Testis (tissue), 3 donors: ENCODE measurements around the gene GLDC. TPM values are rescaled to one million over a fixed set of nuclear protein-coding genes. Genes with fewer than 3 reads are reported as not detected.
"Not testable (repeated sequence)": the region's sequence is repeated elsewhere in the genome, so short reads cannot be mapped to it uniquely, and the experiment has no call there.

ENCODE experiments used
- DNase-seq: peaks from one replicate; pipeline ENCODE4 v3.0.0-alpha.2; 2019
- H3K27ac ChIP-seq, 2 donors: fragments of 200-600 bp; sonication (generic); one replicate each; pipeline ENCODE4 v1.5.1; 2019
- H3K27me3 ChIP-seq: fragments of 200-600 bp; sonication (generic); one replicate; pipeline ENCODE4 v1.5.1; 2019
- H3K36me3 ChIP-seq: fragments of 200-600 bp; sonication (generic); one replicate; pipeline ENCODE4 v1.5.1; 2017; ENCODE audit warnings: low read depth; ENCODE audit errors: missing control alignments
- H3K4me1 ChIP-seq: fragments of 200-600 bp; sonication (generic); one replicate; pipeline ENCODE4 v1.5.1; 2019
- H3K4me3 ChIP-seq, 2 donors: fragments of 200-600 bp; sonication (generic); one replicate each; pipeline ENCODE4 v1.5.1; 2017 to 2019
- H3K9me3 ChIP-seq: fragments of 200-600 bp; sonication (generic); one replicate; pipeline ENCODE4 v1.5.1; 2017
- POLR2A ChIP-seq: fragments of 450-650 bp; IDR thresholded peaks from one replicate; pipeline ENCODE4 v1.6.1; 2017; ENCODE audit warnings: antibody characterized with exemption, mild to moderate bottlenecking, moderate library complexity
- WGBS, 2 donors: methylation state at CpG; one replicate each; pipeline ENCODE4 v1.1.5; 2018; 5-methylcytosine and 5-hydroxymethylcytosine counted together
- intact Hi-C: fragments of 100-400 bp; cut with DNase I; formaldehyde crosslinking; loops from one replicate; pipeline ENCODE4 v1.15.1; 2023; ENCODE audit warnings: low total_unique reads
- polyA plus RNA-seq: library from polyadenylated mRNA; stranded (reverse); fragments of 350-450 nt; fragmentation: Illumina TruSeq; extraction: RNeasy Lipid Tissue Mini Kit (QIAGEN cat#74804); gene quantifications from one replicate; pipeline ENCODE4 v1.2.3, GENCODE V29; 2014; ENCODE audit warnings: low read depth, low replicate concordance; ENCODE audit not compliant: insufficient read depth
- total RNA-seq, 2 donors: library from RNA; depleted of rRNA; stranded (reverse); fragments of >200 nt; gene quantifications; one replicate each; pipeline ENCODE4 v1.2.3, GENCODE V29; 2016
- TF ChIP-seq, protein P1 (sequence below), 3 experiments: fragments of 450-650 bp in 2 of 3; fragments of 200-600 bp in 1 of 3; sonication (generic) in 1 of 3; IDR thresholded peaks; one replicate each; pipeline ENCODE4 v1.5.1; 2016 to 2019; ENCODE audit warnings: antibody characterized with exemption in 3 of 3, mild to moderate bottlenecking in 2 of 3, moderate library complexity in 1 of 3

Gene GLDC
- total and polyA plus RNA-seq, 3 donors from 2014 or later, result 11.4 to 12.3 (median 12.2) TPM

DNA sequence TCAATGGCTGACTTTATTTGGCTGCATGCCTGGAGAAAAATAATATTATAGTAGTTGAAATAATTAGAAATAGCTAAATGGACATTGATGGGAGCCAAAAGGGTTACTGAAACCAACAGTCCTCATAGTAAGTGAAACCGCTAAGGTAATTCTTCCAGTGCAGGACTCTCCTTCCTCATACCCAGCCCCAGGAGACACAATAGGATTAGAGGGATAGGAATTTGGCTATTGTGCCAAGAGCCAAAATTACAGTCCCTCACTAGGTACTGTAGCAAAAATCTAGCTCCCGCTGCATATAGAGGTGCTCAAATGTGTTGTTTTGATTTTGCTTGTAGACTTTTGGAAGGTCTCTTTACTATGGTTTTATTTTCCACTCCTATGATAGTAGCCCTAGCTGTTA lies 20.2 kb downstream of the GLDC start:
- Histone ChIP-seq H3K4me3 (no peak overlapping the region), H3K27ac (no peak overlapping the region), H3K36me3 (no peaks in the 10 kb centered on the region), H3K9me3 (no peaks in the 10 kb centered on the region), H3K4me1 (no peaks in the 10 kb centered on the region), H3K27me3 (no peaks in the 10 kb centered on the region)
- WGBS, 2 donors, result 85 to 91% methylated on average over 2 of the region's 2 CpGs
- intact Hi-C loops, result no loop called here
- no peak for TF ChIP-seq POLR2A
- TF ChIP-seq, protein P1, sequence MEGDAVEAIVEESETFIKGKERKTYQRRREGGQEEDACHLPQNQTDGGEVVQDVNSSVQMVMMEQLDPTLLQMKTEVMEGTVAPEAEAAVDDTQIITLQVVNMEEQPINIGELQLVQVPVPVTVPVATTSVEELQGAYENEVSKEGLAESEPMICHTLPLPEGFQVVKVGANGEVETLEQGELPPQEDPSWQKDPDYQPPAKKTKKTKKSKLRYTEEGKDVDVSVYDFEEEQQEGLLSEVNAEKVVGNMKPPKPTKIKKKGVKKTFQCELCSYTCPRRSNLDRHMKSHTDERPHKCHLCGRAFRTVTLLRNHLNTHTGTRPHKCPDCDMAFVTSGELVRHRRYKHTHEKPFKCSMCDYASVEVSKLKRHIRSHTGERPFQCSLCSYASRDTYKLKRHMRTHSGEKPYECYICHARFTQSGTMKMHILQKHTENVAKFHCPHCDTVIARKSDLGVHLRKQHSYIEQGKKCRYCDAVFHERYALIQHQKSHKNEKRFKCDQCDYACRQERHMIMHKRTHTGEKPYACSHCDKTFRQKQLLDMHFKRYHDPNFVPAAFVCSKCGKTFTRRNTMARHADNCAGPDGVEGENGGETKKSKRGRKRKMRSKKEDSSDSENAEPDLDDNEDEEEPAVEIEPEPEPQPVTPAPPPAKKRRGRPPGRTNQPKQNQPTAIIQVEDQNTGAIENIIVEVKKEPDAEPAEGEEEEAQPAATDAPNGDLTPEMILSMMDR (IDR thresholded peaks at IDR 0.05), result no peak
- DNase-seq, result no peak

DNA sequence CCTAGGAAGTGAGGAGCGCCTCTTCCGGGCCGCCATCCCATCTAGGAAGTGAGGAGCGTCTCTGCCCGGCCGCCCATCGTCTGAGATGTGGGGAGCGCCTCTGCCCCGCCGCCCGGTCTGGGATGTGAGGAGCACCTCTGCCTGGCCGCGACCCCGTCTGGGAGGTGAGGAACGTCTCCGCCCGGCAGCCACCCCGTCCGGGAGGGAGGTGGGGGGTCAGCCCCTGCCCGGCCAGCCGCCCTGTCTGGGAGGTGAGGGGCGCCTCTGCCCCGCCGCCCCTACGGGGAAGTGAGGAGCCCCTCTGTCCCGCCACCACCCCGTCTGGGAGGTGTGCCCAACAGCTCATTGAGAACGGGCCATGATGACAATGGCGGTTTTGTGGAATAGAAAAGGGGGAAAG lies 22.7 kb downstream of the GLDC start:
- H3K27me3 ChIP-seq, H3K4me1 ChIP-seq, intact Hi-C loops, H3K36me3 ChIP-seq, H3K9me3 ChIP-seq, DNase-seq, H3K27ac ChIP-seq: not testable (repeated sequence)
- 83% methylated on average over 26 of the region's 29 CpGs; no CpG with 5 or more reads in 1 of the 2 donors for WGBS, 2 donors
- H3K4me3 ChIP-seq, result peak overlapping the region in 1 of 2 donors; percentile 7

DNA sequence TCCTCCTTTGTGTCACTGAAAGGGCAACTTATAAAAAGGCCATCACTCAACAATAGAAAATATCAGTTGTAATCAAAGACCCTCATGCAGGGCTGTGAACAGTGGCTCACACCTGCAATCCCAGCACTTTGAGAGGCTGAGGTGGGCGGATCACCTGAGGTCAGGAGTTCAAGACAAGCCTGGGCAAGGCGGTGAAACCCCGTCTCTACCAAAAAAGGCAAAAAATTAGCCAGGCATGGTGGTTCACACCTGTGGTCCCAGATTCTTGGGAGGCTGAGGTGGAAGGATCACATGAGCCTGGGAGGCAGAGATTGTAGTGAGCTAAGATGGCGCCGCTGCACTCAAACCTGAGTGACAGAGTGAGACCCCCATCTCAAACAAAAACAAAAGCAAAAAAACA lies 24.7 kb downstream of the GLDC start:
- TF ChIP-seq POLR2A, result no peak
- TF ChIP-seq, protein P1 (IDR thresholded peaks at IDR 0.05), result no peak
- Histone ChIP-seq H3K4me3 (no peak overlapping the region), H3K4me1 (no peaks in the 10 kb centered on the region), H3K9me3 (no peaks in the 10 kb centered on the region), H3K36me3 (no peaks in the 10 kb centered on the region), H3K27ac (no peak overlapping the region), H3K27me3 (no peaks in the 10 kb centered on the region)
- DNase-seq, result no peak
- 84 to 86% methylated on average over 5 of the region's 5 CpGs for WGBS, 2 donors
- intact Hi-C loops, result no loop called here

DNA sequence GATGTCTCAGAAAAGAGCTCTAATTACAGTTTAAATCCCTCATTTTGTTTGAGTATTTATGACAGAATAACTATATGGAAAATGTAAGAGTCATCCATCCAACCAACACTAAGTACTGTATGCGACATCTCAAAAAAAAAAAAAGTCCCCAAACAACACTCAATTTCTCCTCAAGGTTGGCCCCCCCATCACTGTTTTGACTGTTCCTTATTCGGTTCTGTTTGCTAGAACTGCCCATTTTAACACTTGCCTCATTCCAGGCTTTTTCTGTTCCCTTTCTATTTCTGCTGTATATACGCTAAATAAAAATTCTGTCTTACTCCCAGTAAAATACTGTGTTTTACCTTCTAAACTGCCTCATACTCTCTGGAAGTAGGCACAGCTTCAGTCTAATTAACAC lies 25.2 kb downstream of the GLDC start:
- WGBS, 2 donors, result 86 to 90% methylated on average over 3 of the region's 3 CpGs
- no peak for TF ChIP-seq POLR2A
- TF ChIP-seq, protein P1 (IDR thresholded peaks at IDR 0.05), result no peak
- intact Hi-C loops, result no loop called here
- no peak for DNase-seq
- Histone ChIP-seq H3K4me3 (no peak overlapping the region), H3K27me3 (no peaks in the 10 kb centered on the region), H3K36me3 (no peaks in the 10 kb centered on the region), H3K9me3 (no peaks in the 10 kb centered on the region), H3K27ac (no peak overlapping the region), H3K4me1 (no peaks in the 10 kb centered on the region)

DNA sequence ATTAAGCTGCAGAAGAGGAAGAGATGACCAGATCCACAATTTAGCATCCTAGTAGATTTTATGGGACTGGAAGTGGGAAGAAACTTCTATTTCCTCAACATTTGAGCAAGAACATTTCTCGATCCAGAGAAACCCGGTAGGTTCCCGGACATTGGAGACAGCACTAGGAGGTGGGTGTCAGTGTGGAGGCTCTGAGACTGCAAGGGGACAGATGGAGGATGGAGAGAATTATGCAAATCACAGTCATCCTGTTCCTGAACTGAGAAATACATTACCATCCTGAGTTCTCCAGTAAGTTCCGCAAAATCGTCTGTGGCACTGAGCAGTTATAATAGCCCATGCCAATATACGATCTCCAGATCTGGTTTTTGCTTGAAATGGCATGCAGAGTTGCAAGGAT lies 25.6 kb downstream of the GLDC start:
- Histone ChIP-seq H3K4me3 (no peak overlapping the region), H3K27ac (no peak overlapping the region), H3K27me3 (no peaks in the 10 kb centered on the region), H3K36me3 (no peaks in the 10 kb centered on the region), H3K4me1 (no peaks in the 10 kb centered on the region), H3K9me3 (no peaks in the 10 kb centered on the region)
- 85 to 93% methylated on average over 6 of the region's 6 CpGs for WGBS, 2 donors
- DNase-seq, result no peak
- TF ChIP-seq POLR2A, result no peak
- TF ChIP-seq, protein P1 (IDR thresholded peaks at IDR 0.05), result no peak
- intact Hi-C loops, result no loop called here
